Colonic mucosa (tissue), 4 donors: ENCODE measurements around the gene PTGES3L. TPM values are rescaled to one million over a fixed set of nuclear protein-coding genes. Genes with fewer than 3 reads are reported as not detected.

ENCODE experiments used
- DNase-seq: peaks from one replicate; pipeline ENCODE4 v3.0.0-alpha.2; 2020
- H3K27ac ChIP-seq: fragments of 200-600 bp; one replicate; pipeline ENCODE4 v1.8.0; 2021
- H3K27me3 ChIP-seq: fragments of 200-600 bp; one replicate; pipeline ENCODE4 v1.8.0; 2021
- H3K36me3 ChIP-seq: fragments of 200-600 bp; one replicate; pipeline ENCODE4 v1.8.0; 2021
- H3K4me1 ChIP-seq: fragments of 200-600 bp; one replicate; pipeline ENCODE4 v1.8.0; 2021; ENCODE audit warnings: mild to moderate bottlenecking
- H3K4me3 ChIP-seq: fragments of 200-600 bp; one replicate; pipeline ENCODE4 v1.8.0; 2021
- H3K9ac ChIP-seq, 2 donors: one replicate each; pipeline ENCODE4 v1.7.0; 2013; ENCODE audit warnings: control low read depth in 2 of 2, low read depth in 2 of 2, low read length in 2 of 2
- H3K9me3 ChIP-seq: fragments of 200-600 bp; one replicate; pipeline ENCODE4 v1.8.0; 2021
- CTCF ChIP-seq: fragments of 200-600 bp; IDR thresholded peaks from one replicate; pipeline ENCODE4 v1.8.0; 2022; ENCODE audit warnings: antibody characterized with exemption, mild to moderate bottlenecking
- intact Hi-C: fragments of 100-400 bp; cut with DNase I; formaldehyde crosslinking; loops from one replicate; pipeline ENCODE4 v1.14.1; 2022
- total RNA-seq, 2 donors: library from RNA; stranded (reverse); fragmentation: NEBNext Ultra II Directional in 1 of 2; extraction: Animal tissue kit (Norgen Biotek cat#: 25700) in 1 of 2; gene quantifications; one replicate each; pipeline ENCODE4 v1.2.1, GENCODE V29; 2021
- donor health status: healthy.
- donor health status: DM: no; HTN: no; CAD: no.
- donor health status: DM: no; HTN: no; CAD: no.

Gene PTGES3L
- total RNA-seq, 2 donors from 2014 or later, result 1.5 to 2.4 TPM

- H3K27me3 ChIP-seq, result no peaks in the 10 kb centered on the region
- no peak overlapping the region for H3K9ac ChIP-seq
- H3K4me3 ChIP-seq, result no peak overlapping the region
- peaks cover 6% of the 10 kb centered on the region for H3K4me1 ChIP-seq
- no peaks in the 10 kb centered on the region for H3K9me3 ChIP-seq
- H3K27ac ChIP-seq, result no peak overlapping the region
- peaks cover 32% of the 10 kb centered on the region for H3K36me3 ChIP-seq
- intact Hi-C loops, result no loop called here
- TF ChIP-seq CTCF, result no peak
- DNase-seq, result no peak
These were observed 13.0 kb upstream of the PTGES3L start for GRCh38 chr17:42992872-42993271.

DNA sequence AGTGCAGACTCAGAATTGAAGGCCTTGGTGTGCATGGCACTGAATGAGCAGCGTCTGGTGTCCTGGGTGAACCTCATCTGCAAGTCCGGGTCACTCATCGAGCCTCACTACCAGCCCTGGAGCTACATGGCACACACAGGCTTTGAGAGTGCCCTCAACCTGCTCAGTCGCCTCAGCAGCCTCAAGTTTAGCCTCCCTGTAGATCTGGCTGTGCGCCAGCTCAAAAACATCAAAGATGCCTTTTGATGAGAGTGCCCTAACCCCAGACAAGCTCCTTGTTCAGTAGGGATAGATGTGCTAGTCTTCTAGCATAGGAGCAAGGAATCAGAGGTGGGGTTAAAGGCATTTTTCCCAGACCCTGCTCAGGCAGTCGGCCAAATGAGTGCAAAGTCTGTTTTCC, 11.6 kb upstream of the PTGES3L start:
- no peaks in the 10 kb centered on the region for H3K27me3 ChIP-seq
- no peak overlapping the region for H3K9ac ChIP-seq
- intact Hi-C loops, result no loop called here
- no peaks in the 10 kb centered on the region for H3K4me1 ChIP-seq
- DNase-seq, result no peak
- no peak overlapping the region for H3K4me3 ChIP-seq
- no peak for TF ChIP-seq CTCF
- no peak overlapping the region for H3K27ac ChIP-seq
- H3K9me3 ChIP-seq, result no peaks in the 10 kb centered on the region
- H3K36me3 ChIP-seq, result peaks cover 40% of the 10 kb centered on the region

GRCh38 chr17:42989726-42990652, 10.1 kb upstream of the PTGES3L start:
- Histone ChIP-seq H3K36me3 (peaks cover 40% of the 10 kb centered on the region), H3K4me3 (no peak overlapping the region), H3K27me3 (no peaks in the 10 kb centered on the region), H3K9ac (no peak overlapping the region), H3K27ac (no peak overlapping the region), H3K9me3 (no peaks in the 10 kb centered on the region), H3K4me1 (no peaks in the 10 kb centered on the region)
- no peak for TF ChIP-seq CTCF
- intact Hi-C loops, result no loop called here
- no peak for DNase-seq

GRCh38 chr17:42989141-42989540, 9.3 kb upstream of the PTGES3L start:
- Histone ChIP-seq H3K9ac (no peak overlapping the region), H3K27me3 (no peaks in the 10 kb centered on the region), H3K36me3 (peaks cover 40% of the 10 kb centered on the region), H3K9me3 (no peaks in the 10 kb centered on the region), H3K4me1 (no peaks in the 10 kb centered on the region), H3K4me3 (no peak overlapping the region), H3K27ac (no peak overlapping the region)
- no peak for TF ChIP-seq CTCF
- no peak for DNase-seq
- intact Hi-C loops, result no loop called here

GRCh38 chr17:42985225-42985624, 5.3 kb upstream of the PTGES3L start:
- no peak for DNase-seq
- Histone ChIP-seq H3K27ac (no peak overlapping the region), H3K4me1 (peaks cover 9% of the 10 kb centered on the region), H3K36me3 (peaks cover 25% of the 10 kb centered on the region), H3K9ac (no peak overlapping the region), H3K9me3 (no peaks in the 10 kb centered on the region), H3K4me3 (no peak overlapping the region), H3K27me3 (no peaks in the 10 kb centered on the region)
- intact Hi-C loops, result no loop called here
- no peak for TF ChIP-seq CTCF
